Activated naive CD4-positive, alpha-beta T cell treated with anti-CD3 and anti-CD28 coated beads, Interleukin-2, amount 50 U/mL, for 16 hours (primary cell): Measurements from ENCODE around the gene SOD1.

ENCODE experiments used
- DNase-seq: peaks from one replicate; pipeline ENCODE4 v3.0.0-alpha.2; 2020

Gene SOD1

GRCh38 chr21:31686272-31686915 lies 26.9 kb downstream of the SOD1 start:
- DNase-seq, result no peak

GRCh38 chr21:31687108-31687507 lies 27.6 kb downstream of the SOD1 start:
- DNase-seq, result no peak

- no peak for DNase-seq
These were observed 29.3 kb downstream of the SOD1 start for GRCh38 chr21:31688603-31689368.

- no peak for DNase-seq
These were observed 33.7 kb downstream of the SOD1 start for GRCh38 chr21:31693222-31693621.

- DNase-seq, result no peak
These were observed 36.9 kb downstream of the SOD1 start for GRCh38 chr21:31696424-31696823.

GRCh38 chr21:31698461-31698860 lies 39.0 kb downstream of the SOD1 start:
- DNase-seq, result no peak

GRCh38 chr21:31700040-31700439 lies 40.5 kb downstream of the SOD1 start:
- DNase-seq, result no peak

- no peak for DNase-seq
These were observed 47.1 kb downstream of the SOD1 start for GRCh38 chr21:31706562-31706961.

- DNase-seq, result no peak
These were observed 48.0 kb downstream of the SOD1 start for GRCh38 chr21:31707499-31707898.

GRCh38 chr21:31708541-31708940 lies 49.0 kb downstream of the SOD1 start:
- DNase-seq, result no peak

- DNase-seq, result no peak
These were observed 51.1 kb downstream of the SOD1 start for GRCh38 chr21:31710586-31710985.

GRCh38 chr21:31711326-31711725 lies 51.8 kb downstream of the SOD1 start:
- DNase-seq, result no peak

- DNase-seq, result no peak
These were observed 52.3 kb downstream of the SOD1 start for GRCh38 chr21:31711745-31712285.

GRCh38 chr21:31713115-31713514 lies 53.6 kb downstream of the SOD1 start:
- DNase-seq, result no peak

GRCh38 chr21:31713973-31714740 lies 54.7 kb downstream of the SOD1 start:
- DNase-seq, result no peak

- DNase-seq, result no peak
These were observed 55.4 kb downstream of the SOD1 start for GRCh38 chr21:31714741-31715365.

GRCh38 chr21:31716106-31716505 lies 56.6 kb downstream of the SOD1 start:
- DNase-seq, result no peak
